Neural cell (in vitro differentiated cells): ENCODE data around the gene UBE2F. TPM values are rescaled to one million over a fixed set of nuclear protein-coding genes. Genes with fewer than 3 reads are reported as not detected.

Source experiments
- H2AFZ ChIP-seq: fragments of 200-600, 300-800 bp; sonication (generic), shearing (Covaris generic); 2 replicates; pipeline ENCODE4 v1.6.0; 2014; ENCODE audit warnings: low read depth, mild to moderate bottlenecking, antibody characterized with exemption, low read length, moderate library complexity
- H3F3A ChIP-seq: fragments of 200-600 bp; shearing (Covaris generic); 2 replicates; pipeline ENCODE4 v1.6.1; 2016; ENCODE audit warnings: mild to moderate bottlenecking, moderate library complexity, mixed read lengths, antibody characterized with exemption, low read length; ENCODE audit not compliant: insufficient read depth, poor library complexity, severe bottlenecking
- H3K27ac ChIP-seq: fragments of 200-600, 300-800 bp; sonication (generic), shearing (Covaris generic); 2 replicates; pipeline ENCODE4 v1.5.1; 2014; ENCODE audit warnings: mild to moderate bottlenecking, low read length, moderate library complexity
- H3K27me3 ChIP-seq: fragments of 300-800, 200-600 bp; sonication (generic), shearing (Covaris generic); 2 replicates; pipeline ENCODE4 v1.6.0; 2014; ENCODE audit warnings: mild to moderate bottlenecking, low read depth, low read length, moderate library complexity; ENCODE audit not compliant: insufficient read depth
- H3K36me3 ChIP-seq: fragments of 300-800, 200-600 bp; sonication (generic), shearing (Covaris generic); 2 replicates; pipeline ENCODE4 v1.5.1; 2014; ENCODE audit warnings: mild to moderate bottlenecking, antibody characterized with exemption, low read length, moderate library complexity; ENCODE audit not compliant: insufficient read depth
- H3K4me2 ChIP-seq: fragments of 300-800, 200-600 bp; sonication (generic), shearing (Covaris generic); 2 replicates; pipeline ENCODE4 v1.6.0; 2014; ENCODE audit warnings: mild to moderate bottlenecking, low read length
- H3K4me3 ChIP-seq: fragments of 300-800, 200-600 bp; sonication (generic), shearing (Covaris generic); 2 replicates; pipeline ENCODE4 v1.5.1; 2014; ENCODE audit warnings: mild to moderate bottlenecking, low read length, moderate library complexity
- H3K79me2 ChIP-seq: fragments of 200-600 bp; shearing (Covaris generic); replicated peaks from 2 replicates; pipeline ENCODE4 v1.6.0; 2014; ENCODE audit warnings: mild to moderate bottlenecking, low read length, moderate library complexity; ENCODE audit not compliant: insufficient read depth
- H3K9ac ChIP-seq: fragments of 300-800, 200-600 bp; sonication (generic), shearing (Covaris generic); 2 replicates; pipeline ENCODE4 v1.6.1; 2016; ENCODE audit warnings: mild to moderate bottlenecking, low read length, mixed read lengths
- H3K9me2 ChIP-seq: fragments of 200-600 bp; shearing (Covaris generic); 2 replicates; pipeline ENCODE4 v1.6.1; 2016; ENCODE audit warnings: mild to moderate bottlenecking, low read length, mixed read lengths; ENCODE audit not compliant: insufficient read depth
- H3K9me3 ChIP-seq: fragments of 200-600, 300-800 bp; sonication (generic), shearing (Covaris generic); 2 replicates; pipeline ENCODE4 v1.6.1; 2016; ENCODE audit warnings: mild to moderate bottlenecking, mixed run types, low read length, moderate library complexity, mixed read lengths
- H4K20me1 ChIP-seq: fragments of 200-600 bp; shearing (Covaris generic); 2 replicates; pipeline ENCODE4 v1.6.1; 2016; ENCODE audit warnings: mild to moderate bottlenecking, mixed run types; ENCODE audit not compliant: insufficient read depth
- CTCF ChIP-seq: fragments of 450-650 bp; IDR thresholded peaks from 2 replicates; pipeline ENCODE4 v1.5.1; 2014; ENCODE audit warnings: antibody characterized with exemption, mild to moderate bottlenecking, moderate library complexity; ENCODE audit not compliant: poor library complexity, severe bottlenecking
- EP300 ChIP-seq: fragments of 450-650 bp; conservative IDR thresholded peaks from 2 replicates; pipeline ENCODE4 v1.6.1; 2014; ENCODE audit warnings: antibody characterized with exemption, mild to moderate bottlenecking, moderate library complexity; ENCODE audit not compliant: poor library complexity, severe bottlenecking
- EZH2 ChIP-seq: fragments of 200-600, 300-800 bp; shearing (Covaris generic), sonication (generic); IDR thresholded peaks from 2 replicates; pipeline ENCODE4 v1.6.1; 2014; ENCODE audit warnings: antibody characterized with exemption, low read length, borderline replicate concordance, mild to moderate bottlenecking; ENCODE audit not compliant: insufficient read depth, poor library complexity, severe bottlenecking
- MXI1 ChIP-seq: fragments of 450-650 bp; conservative IDR thresholded peaks from 2 replicates; pipeline ENCODE4 v1.6.1; 2014; ENCODE audit warnings: antibody characterized with exemption, mild to moderate bottlenecking; ENCODE audit not compliant: poor library complexity, severe bottlenecking
- POLR2AphosphoS5 ChIP-seq: IDR thresholded peaks from 2 replicates; pipeline ENCODE4 v1.6.1; 2012
- RAD21 ChIP-seq: fragments of 450-650 bp; conservative IDR thresholded peaks from 2 replicates; pipeline ENCODE4 v1.6.1; 2014; ENCODE audit warnings: antibody characterized with exemption, mild to moderate bottlenecking, moderate library complexity
- REST ChIP-seq: IDR thresholded peaks from 2 replicates; pipeline ENCODE4 v1.6.1; 2012; ENCODE audit warnings: borderline replicate concordance
- SMC3 ChIP-seq: fragments of 450-650 bp; conservative IDR thresholded peaks from 2 replicates; pipeline ENCODE4 v1.6.1; 2014; ENCODE audit warnings: antibody characterized with exemption, mild to moderate bottlenecking, moderate library complexity; ENCODE audit not compliant: poor library complexity
- TAF1 ChIP-seq: IDR thresholded peaks from 2 replicates; pipeline ENCODE4 v1.6.1; 2012; ENCODE audit warnings: low read depth
- polyA plus RNA-seq: library from polyadenylated mRNA; depleted of rRNA; stranded (reverse); fragments of >200 nt; gene quantifications from 2 replicates; pipeline ENCODE4 v1.2.3, GENCODE V29; 2014

UBE2F gene
- polyA plus RNA-seq, 1 donor from 2014 or later = 65.7 TPM

- no peaks in the 10 kb centered on the region for H3K36me3 ChIP-seq
- no peaks in the 10 kb centered on the region for H3K27me3 ChIP-seq
- TF ChIP-seq POLR2AphosphoS5 (no peak), REST (no peak), EZH2 (no peak), RAD21 (no peak), CTCF (no peak), EP300 (no peak), MXI1 (no peak), SMC3 (no peak), TAF1 (no peak)
- H4K20me1 ChIP-seq = no peaks in the 10 kb centered on the region
- H3K9me3 ChIP-seq = no peaks in the 10 kb centered on the region
- H3F3A ChIP-seq = no peaks in the 10 kb centered on the region
- H3K9me2 ChIP-seq = no peaks in the 10 kb centered on the region
- H3K79me2 ChIP-seq = no peaks in the 10 kb centered on the region
- no peak overlapping the region for H2AFZ ChIP-seq
- no peak overlapping the region for H3K4me3 ChIP-seq
- H3K9ac ChIP-seq = no peak overlapping the region
- no peak overlapping the region for H3K27ac ChIP-seq
- H3K4me2 ChIP-seq = no peak overlapping the region
Measured at GRCh38 chr2:238040918-238041317, 74.1 kb downstream of the UBE2F start.

GRCh38 chr2:238042090-238042489, 75.3 kb downstream of the UBE2F start:
- no peak for TF ChIP-seq RAD21
- TF ChIP-seq EZH2 = no peak
- TF ChIP-seq EP300 = no peak
- no peak for TF ChIP-seq POLR2AphosphoS5
- no peak for TF ChIP-seq MXI1
- no peak for TF ChIP-seq CTCF
- H4K20me1 ChIP-seq = no peaks in the 10 kb centered on the region
- no peaks in the 10 kb centered on the region for H3K79me2 ChIP-seq
- H3K9me2 ChIP-seq = no peaks in the 10 kb centered on the region
- H3K9ac ChIP-seq = no peak overlapping the region
- no peak overlapping the region for H3K27ac ChIP-seq
- no peaks in the 10 kb centered on the region for H3K36me3 ChIP-seq
- H3K4me3 ChIP-seq = no peak overlapping the region
- H2AFZ ChIP-seq = no peak overlapping the region
- H3K9me3 ChIP-seq = no peaks in the 10 kb centered on the region
- no peak overlapping the region for H3K4me2 ChIP-seq
- no peaks in the 10 kb centered on the region for H3K27me3 ChIP-seq
- no peaks in the 10 kb centered on the region for H3F3A ChIP-seq
